ENCODE results near the gene EPB41L2. TPM values are rescaled to one million over a fixed set of nuclear protein-coding genes. Genes with fewer than 3 reads are reported as not detected.

Gene EPB41L2
- total RNA-seq, 1 donor from 2014 or later, result 9.1 TPM

- ATAC-seq, result no peak
Observed at GRCh38 chr6:130903602-130904001, 159.4 kb downstream of the EPB41L2 start.

DNA sequence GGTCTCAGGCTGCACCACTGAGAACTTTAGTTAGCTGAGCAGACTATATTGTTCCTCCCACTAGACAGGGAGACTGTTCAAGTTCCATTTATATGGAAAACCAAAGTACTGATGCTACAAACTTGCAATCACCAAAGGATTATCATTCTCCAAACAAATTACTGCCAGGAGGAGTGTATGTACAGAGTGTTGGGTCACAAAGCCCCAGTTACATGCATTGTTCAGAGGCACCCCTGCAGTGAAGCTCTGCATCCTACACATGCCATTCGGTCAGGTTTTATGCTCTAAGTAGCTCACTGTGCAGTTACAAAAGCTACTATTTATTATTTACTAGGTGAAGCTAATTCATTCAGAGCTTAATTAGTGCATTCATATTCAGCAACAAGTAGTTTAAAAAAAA lies 160.0 kb downstream of the EPB41L2 start:
- no peak for ATAC-seq

GRCh38 chr6:130900913-130901312 lies 162.1 kb downstream of the EPB41L2 start:
- ATAC-seq, result no peak

DNA sequence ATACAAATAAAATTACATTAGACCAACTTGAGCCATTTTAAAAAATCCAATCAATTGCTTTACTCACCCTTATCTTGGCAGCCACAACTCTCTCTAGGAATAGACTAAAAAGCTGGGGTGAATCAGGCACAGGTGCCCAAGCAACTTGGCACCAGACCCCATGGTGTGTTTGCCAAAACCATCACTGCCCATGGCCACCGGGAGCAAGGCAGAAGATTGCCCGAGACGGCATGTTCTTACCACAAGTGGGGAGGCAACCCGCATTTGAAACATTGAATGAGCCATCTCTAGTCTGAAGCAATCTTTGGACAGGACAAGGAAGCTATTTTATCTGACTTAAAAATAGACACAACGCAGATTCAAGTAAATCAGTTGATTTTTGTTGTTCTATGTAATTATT lies 166.8 kb downstream of the EPB41L2 start:
- ATAC-seq, result no peak

GRCh38 chr6:130895516-130895915 lies 167.5 kb downstream of the EPB41L2 start:
- ATAC-seq, result no peak

GRCh38 chr6:130893766-130894165 lies 169.3 kb downstream of the EPB41L2 start:
- no peak for ATAC-seq

GRCh38 chr6:130893277-130893676 lies 169.8 kb downstream of the EPB41L2 start:
- no peak for ATAC-seq

DNA sequence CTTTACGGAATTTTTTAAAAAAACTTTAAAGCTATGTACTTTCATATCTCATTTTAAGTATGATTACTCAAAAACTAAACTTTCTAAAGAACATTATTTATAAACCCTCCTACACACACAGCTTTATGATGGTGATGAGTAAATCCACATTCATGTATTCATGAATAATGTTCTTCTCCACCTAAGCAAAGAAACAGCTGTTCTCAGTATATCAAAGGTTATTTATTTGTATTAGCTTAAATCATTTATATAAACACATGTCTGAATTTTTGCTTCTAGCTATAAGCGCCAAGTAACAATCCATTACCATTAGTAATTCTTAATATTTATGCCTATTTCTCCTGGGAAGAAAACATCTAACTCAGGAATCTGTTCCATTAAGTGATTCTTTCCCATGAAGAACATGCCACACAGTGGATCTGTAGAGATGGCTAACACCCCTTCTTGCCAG lies 172.5 kb downstream of the EPB41L2 start:
- ATAC-seq, result no peak

DNA sequence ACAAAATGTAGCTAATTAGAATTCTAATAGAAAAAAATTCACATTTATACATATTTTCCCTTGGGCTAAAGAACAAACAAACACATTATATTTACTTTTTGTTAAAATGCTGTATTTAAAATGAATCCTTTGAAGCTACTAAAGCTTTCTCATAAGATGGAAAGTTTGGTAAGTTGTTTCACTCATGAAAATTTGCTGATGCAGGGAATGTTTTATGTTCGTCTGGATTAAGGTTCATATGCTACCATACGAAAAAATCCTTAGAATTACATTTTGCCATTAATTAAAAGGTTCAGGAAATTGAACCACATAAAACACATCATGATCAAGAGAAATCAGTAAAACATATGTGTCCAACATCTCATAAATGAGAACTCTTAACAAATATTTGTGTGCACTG lies 173.6 kb downstream of the EPB41L2 start:
- no peak for ATAC-seq

DNA sequence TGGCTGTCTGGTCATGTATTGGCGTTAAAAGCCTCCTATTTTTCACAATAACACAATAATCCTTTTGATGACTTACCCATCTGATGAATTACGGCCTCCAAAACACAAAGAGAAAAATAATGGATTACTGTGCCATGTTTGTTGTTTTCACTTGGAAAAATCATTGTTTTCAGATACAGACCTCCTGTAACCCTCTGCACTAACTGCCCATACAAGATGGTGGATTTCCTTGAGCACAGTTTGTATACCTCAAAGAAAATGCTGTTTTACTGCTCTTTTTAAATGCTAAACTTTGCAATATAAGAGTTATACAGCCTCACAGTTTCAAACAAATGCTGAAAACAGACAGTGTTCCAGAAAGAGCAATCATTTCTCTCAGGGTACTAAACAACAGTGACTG lies 174.8 kb downstream of the EPB41L2 start:
- no peak for ATAC-seq

- no peak for ATAC-seq
Observed at GRCh38 chr6:130886966-130887365, 176.1 kb downstream of the EPB41L2 start.

DNA sequence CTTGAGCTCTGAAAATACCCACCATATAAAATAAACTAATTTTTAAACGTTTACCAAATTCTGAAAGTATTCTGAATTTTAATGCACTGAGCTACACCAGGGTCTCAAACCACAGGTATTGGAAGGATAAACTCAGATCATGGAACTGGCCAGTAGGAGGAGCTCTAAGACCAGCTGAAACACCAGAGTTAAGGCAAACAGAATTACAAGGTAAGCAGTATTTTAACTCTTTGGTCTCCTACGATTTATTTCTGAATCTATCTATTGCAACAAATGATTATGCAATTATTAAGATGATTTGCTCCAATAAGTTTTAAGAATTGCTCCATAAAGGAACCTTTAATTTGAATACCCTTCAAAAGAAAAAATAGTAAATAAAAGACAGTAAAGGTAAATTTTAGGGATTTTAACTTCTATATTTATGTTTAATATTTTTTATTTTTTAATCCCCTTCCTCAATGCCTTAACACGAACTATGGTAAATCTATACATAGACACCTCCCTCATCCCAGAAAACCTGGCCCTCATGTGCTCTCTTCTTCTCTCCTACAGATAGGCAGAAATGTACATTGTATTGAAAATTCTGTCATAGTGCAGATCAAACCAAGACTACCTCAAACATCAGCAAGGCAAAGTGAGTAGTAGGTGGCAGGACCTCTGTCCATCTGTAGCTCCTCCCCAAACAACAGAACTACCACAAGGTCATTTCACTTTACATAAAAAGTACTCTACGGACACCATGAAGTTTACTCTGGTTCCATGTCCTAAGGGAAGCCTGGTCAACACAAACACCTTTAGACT lies 177.5 kb downstream of the EPB41L2 start:
- peak; percentile 87 for ATAC-seq

- no peak for ATAC-seq
Observed at GRCh38 chr6:130882370-130882769, 180.7 kb downstream of the EPB41L2 start.

- no peak for ATAC-seq
Observed at GRCh38 chr6:130879826-130880225, 183.2 kb downstream of the EPB41L2 start.

DNA sequence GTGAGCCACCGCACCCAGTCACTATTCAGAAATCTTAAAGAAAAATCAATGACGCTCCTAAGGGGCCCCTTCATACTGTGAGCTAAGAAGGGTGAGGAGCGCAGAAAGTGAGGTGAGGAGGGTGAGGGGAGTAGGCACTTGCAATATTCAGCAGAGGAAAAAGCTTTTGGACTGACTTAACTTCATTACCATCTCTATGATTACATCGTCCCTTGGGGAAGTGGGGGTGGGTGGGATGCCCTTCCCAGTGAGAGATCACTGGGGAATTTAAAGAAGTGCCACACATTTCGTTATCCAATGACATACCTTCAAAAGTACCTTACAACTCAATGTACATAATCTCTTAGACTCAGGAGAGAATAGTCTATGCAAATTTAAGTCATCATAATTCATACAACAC lies 189.3 kb downstream of the EPB41L2 start:
- ATAC-seq, result no peak

DNA sequence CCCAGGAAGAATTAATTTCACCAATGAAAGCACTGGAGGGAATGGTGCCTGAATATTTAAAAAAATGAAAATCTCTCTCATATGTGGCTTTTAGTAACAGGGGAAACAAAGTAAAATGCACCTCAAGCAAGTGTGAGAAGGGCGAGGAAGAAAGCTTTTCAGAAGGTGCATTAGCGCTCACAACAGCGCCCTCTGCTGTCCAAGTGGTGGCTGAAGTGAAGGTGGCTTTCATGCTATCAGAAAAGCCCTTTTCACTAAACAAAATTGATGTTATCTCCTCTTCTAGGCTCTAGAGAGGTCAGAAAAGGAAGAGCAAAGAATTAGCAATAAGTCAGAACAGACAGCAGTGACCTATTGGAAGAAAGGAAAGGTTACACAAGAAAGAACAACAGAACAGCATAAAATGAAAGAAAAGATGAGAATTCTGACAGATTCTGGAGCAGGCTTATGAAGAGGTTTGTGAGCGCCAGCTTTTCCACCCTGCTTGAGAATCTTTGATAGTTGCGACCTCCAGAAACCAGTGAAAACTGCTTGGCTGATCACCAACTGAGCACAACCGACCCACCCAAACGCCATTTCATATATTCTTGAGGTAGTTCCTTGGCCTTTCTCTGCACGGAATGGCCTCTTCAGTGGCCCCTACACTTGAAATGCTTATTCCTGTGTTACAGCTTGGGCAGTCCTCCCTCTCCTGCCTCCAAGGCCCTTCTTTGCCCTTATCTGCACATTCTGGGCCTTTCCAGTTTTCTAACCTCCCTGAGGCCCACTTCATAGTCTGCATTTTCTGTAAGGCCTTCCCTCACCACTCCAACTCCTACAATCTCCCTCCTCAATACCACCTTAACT lies 190.6 kb downstream of the EPB41L2 start:
- ATAC-seq, result no peak

DNA sequence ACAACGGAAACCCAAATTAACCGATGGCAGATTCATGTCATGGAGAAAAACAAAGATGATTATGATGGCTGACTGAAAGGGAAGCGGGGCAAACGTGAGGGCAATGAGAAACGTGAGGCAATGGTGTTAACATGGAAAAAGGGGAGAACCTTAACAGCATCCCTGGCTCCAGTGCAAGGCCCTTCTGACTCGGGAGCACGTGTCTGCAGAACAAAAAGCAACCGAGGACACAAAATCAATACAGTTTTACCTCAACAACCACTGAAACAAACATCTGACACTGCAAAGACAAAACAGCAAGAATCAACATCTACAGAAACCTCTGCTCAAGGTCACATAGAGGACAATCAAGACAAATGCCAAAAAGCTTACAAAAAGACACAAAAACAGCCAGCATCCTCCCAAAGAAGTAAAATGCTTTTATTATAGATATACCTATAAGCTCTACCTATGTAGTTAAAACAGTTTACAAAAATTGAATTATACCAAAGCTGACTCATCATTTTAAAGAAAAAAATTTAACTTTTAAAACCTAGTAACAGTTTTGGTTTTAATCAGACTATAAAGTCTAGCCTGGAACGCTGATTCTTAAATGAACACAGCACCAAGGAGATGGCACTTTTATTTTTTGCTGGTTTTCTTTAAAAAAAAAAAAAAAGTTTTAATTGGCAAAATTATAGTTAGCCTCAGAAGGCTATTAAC lies 192.7 kb downstream of the EPB41L2 start:
- ATAC-seq, result no peak

DNA sequence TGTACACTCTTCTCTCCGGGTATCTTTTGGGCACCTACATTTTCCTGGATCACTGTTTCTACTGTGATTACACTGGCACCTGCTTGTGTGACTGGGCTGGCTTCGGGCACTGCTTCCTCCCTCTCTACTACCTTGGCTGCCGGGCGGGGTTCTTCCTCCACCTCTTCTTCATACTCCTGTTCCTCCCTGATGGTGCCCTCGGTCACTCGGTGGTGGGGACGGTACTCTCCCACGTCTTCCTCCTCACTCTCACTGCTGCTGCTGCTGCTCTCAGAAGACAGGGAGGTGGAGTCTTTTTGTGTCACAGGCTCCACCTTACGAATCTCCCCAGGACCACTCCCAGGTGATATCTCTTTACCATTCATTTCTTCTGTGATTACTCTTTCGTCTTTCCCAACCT lies 193.4 kb downstream of the EPB41L2 start:
- ATAC-seq, result no peak

- no peak for ATAC-seq
Observed at GRCh38 chr6:130865793-130866192, 197.3 kb downstream of the EPB41L2 start.

- no peak for ATAC-seq
Observed at GRCh38 chr6:130864344-130864743, 198.7 kb downstream of the EPB41L2 start.

DNA sequence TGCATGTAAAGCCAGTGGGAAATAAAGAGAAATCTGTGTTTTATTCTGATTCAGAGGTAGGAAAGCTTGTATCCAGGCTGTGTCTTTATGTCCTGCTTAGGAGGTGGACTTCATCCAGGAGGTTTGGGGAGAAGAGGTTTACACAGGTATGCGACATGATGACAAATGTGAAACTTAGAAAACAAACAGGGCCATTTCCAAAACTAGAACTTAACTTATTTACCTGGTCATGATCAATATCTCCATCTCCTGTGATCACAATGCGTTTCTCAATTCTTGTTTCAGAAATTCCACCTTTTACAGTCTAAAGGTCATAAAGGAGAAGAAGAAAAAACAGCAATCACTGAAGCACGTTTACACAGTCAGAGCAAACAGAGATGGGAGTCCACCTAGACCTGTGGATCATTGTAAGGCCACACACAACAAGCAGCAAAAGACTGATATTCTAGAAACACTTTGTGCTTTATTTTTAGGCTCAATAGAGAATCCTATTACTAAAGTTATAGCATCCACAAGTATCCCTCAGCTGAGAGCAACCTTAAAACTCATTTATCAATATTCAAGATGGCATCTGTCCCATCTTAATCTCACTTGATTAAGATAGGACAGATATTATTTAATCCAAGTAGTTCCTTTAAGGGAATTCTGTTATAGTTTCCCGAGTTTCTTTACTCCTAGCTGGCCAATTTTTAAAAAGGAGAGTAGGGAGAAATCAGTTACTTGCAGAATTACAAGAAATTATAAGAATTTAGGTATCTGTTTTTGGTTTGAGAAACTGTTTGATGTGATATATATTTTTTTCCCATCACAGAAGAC lies 199.4 kb downstream of the EPB41L2 start:
- no peak for ATAC-seq

- no peak for ATAC-seq
Observed at GRCh38 chr6:130862370-130862769, 200.7 kb downstream of the EPB41L2 start.

All from esophagus mucosa (tissue), 1 donor.